CD4-positive, alpha-beta T cell treated with Interleukin-12 subunit alpha and Interleukin-12 subunit beta, for 1 hour (primary cell): ENCODE results near the gene RAB5B.

Experiments used
- DNase-seq: peaks from one replicate; pipeline ENCODE4 v3.0.0-alpha.2; 2020

The RAB5B gene, protein sequence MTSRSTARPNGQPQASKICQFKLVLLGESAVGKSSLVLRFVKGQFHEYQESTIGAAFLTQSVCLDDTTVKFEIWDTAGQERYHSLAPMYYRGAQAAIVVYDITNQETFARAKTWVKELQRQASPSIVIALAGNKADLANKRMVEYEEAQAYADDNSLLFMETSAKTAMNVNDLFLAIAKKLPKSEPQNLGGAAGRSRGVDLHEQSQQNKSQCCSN

DNA sequence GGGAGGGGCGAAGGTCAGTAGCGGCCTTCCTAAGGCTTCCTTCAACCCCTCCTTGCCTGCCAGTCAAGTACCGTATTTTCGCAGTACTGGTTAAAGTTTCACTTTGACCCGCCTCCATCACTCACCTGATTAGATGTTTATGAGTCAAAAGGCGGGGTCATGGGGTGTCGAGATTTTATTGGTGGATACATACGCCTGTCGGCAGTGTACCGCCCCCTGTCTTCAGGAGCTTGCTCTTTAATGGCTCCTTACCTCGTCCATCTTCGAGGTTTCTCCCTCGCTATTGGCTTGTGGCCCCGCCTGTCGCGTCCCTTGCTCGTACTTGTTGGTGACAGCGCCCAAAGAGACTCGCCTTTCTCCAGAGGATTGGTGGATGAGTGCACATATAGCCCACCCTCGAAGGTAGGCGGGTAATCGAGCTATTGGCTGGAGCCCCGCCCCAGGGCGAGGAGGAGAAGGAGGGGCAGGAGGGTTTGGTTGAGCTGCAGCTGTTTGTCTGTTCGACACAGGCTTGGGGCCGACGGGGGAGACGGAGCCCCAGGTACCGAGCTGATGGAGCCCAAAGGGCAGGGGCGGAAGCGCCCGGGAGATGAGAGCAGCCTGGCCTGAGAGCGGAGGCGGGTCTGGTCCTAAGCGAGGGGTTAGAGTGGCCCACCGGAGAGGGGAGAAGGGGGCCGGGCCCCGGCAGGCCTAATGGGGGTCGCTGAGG lies at the start of gene RAB5B:
RAB5B (plus strand) TSS at position 480 of the 709 bp plus-strand sequence. CDS start 12,883 bp downstream, outside the sequence.
- DNase-seq: peak; percentile 100

DNA sequence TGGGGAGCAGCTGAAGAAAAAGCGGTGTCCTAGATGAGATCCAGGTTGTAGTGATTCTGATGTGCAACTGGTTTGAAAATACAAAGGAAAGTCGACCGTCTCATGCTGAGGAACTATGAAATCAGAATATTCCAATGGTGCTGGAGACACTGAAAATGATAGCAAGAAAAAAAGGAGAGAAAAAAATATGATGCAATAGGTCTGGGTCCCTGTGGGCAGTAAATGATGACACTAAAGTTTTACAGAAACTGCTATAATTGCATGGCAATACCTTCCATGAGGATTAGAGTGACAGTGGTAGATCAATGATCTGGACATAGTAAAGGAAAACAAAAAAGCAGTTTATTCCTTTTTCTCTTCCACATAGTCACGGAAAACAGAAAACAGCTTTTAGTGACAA lies 48.5 kb upstream of the RAB5B start:
- no peak for DNase-seq

DNA sequence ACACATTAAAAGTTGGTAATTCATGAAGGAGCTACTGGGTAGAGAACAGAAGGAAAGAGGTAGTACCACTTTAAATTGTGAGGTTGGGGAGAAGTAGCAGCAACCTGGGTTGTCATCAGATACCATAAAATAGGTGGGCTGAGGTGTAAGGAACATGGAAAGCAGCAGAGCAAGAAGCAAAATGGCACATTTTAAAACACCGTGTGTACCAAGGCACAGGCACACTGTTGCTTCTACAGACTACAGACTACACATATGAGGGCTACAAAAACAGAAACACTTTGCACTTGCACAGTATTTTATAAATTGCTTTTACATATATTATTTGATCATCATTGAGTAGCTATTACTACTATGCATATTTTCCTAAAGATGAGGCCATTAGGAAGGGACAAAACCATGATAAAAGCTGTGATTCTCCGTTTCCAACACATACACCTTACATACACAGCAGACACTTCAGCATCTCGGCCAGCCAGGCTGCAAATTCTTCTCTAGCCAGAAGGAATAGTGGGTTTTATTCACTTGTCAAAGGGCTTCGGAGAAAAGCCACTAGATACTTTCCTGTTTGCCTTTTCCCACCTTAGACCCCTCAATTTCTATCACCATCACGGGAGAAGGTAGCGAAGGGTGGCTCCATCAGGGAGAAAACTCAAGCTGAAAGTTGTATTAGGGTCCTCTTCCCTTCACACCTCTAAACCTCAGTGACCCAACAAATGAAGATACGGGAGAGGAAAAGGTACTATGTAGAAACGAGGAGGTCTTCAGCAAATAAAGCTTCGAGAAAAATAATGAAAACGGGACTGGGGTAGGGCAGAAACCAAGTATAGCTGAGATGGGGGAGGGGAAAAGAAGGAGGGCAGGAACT lies 47.8 kb upstream of the RAB5B start:
- DNase-seq: no peak

DNA sequence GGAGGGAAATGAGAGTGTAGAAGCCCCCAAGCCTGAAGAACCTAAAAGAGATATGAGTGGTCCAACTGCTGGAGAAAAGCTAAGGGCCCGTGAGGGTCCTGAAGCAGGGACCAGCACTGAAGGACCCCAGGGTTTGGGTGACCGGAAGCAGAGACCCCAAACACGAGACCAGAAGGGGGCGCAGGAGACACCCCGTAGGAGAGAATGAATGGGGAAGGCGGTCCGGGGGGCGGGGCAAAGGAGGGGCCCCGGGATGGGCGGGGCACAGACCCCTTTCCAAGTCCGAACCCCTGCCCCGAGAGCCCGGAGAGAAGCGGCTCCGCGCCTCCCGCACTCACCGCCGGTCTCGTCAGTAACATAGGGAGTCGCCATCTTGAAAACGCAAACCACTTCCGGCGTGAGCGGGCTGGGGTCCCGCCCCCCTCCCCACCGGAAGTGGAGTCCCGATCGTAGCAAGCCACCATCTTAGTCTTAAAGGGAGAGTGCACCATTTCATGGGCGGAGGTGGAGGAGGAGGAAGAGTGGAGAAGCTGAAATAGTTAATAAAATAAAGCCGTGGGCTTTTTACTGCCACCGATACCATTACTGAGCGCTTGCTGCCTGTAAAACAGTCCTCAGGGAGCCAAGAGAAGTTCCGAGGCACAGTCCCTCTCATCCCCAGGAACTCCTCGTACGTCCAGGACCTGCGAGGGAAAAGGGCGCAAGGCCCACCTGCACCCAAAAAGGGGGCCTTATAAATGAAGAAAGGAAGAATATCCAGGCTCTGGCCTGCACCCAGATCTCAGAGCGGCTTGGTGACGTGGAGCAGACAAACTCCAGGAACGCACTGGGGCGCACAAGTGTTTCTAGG lies 46.9 kb upstream of the RAB5B start:
- DNase-seq: peak; percentile 93

DNA sequence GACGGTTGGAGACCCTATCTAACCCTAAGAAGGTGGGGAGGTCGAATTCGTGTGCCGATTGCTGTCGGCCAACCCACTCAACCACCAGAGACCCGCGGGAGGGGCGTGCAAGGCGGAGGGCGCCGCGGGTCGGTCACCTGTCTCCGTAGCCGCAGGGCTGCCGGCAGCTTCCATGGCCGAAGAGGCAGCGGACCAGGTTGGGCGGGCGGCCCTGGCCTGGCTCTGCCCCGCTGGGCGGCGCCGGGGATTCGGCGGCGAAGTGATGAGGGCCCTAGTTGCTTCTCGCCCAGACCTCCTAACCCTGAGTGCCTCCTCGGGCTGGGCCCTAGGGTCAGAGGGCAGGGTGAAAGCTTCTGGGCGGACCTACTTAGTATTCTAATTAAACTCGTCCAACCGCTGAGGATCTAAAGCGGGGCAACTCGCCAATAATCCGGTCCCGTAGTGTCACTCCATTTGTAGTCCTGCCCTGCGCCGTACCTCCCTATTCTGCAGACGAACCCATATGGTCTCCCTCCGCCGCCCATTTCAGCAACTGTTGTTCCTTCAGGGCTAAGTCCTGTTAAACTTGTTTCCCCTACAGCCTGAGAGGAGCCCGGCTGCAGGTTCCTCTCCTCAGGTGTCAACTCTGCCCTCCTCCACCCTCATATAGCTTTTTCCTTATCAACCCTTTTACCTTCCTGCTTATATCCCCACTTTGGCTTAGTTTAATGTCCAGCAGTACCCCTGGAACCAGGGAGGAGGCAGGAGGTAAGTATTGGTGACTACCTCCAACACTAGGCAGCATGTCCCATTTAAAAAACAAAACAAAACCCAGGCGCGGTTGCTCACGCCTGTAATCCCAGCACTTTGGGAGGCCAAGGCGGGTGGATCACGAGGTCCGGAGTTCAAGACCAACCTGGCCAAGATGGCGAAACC lies 46.0 kb upstream of the RAB5B start, which contains the start of gene PYM1:
PYM1 (minus strand) TSS at position 307 of the 915 bp plus-strand sequence; CDS start at position 174, 133 bp downstream.
- peak; percentile 78 for DNase-seq

DNA sequence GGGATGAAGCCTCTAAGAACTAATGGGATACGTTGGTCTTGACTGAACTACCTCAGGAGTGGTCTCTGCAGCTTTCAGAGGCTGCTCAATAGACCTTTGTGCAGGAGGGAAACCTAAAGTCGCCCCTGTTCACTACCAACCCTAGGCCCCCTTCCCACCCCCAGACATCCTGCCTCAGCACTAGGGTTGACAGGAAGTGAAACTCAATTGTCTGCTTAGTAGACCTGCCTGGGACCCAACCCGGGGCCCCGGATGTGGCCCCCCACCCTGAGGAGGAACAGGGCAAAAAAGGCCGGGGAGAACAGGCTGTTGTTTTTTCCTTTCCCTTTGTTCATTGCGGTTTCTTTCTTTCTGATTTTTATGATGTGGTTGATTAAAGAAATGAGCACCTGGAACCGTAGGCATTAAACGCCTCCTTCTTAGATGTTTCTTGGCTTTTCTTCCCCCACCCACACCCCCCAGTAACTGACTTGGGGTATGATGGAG lies 44.5 kb upstream of the RAB5B start:
- DNase-seq: peak; percentile 91

DNA sequence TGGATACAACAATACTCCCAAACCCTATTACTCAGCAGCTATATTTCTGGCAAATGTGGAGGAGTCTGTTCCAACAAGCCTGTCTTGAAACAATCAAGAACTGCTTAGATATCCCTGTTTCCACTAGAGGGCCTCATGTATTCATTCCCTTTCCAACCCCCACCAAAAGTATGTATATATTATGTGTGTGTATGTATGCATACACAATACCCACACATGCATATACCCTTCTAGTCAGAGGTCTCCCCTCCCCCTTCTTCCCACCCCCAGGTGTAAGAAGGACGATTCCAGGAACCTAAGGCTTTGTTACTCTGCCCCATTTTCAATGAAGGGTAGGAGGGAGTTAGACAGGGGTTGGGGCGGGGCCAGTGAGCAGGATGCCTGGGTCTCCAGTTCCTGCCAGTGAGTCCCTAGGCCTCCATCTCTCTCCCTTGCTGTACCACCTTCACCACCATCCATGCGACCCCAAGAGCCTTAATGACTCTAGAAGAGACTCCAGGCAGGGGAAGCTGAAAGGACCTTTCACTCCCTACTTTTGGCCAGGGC lies 43.0 kb upstream of the RAB5B start, which contains the start of gene DGKA:
DGKA (plus strand) TSS at position 392 of the 546 bp plus-strand sequence. CDS start 5,342 bp downstream, outside the sequence.
- peak; percentile 70 for DNase-seq

DNA sequence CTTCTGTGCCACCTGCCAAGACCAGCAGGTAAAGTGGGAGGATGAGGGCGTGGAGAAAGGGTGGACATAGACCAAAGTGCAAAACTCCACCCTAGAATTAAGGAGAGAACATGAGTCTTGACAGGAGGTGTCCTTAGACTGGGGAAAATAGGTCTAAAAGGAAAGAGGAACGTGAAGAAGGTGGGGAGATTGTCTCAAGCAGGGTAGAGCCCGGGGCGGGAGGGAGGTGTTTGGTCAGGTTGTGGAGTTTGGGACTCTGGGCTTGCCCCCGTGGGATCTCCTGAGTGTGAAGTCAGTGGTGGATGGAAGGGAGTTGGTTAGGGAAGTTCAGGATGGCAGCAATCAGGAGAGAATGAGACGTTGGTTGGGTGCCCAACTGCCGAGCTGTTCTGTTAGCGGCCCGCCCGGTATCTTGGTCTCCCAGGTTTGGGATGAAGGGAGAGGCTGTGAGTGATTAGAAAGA lies 42.5 kb upstream of the RAB5B start:
- DNase-seq: no peak

DNA sequence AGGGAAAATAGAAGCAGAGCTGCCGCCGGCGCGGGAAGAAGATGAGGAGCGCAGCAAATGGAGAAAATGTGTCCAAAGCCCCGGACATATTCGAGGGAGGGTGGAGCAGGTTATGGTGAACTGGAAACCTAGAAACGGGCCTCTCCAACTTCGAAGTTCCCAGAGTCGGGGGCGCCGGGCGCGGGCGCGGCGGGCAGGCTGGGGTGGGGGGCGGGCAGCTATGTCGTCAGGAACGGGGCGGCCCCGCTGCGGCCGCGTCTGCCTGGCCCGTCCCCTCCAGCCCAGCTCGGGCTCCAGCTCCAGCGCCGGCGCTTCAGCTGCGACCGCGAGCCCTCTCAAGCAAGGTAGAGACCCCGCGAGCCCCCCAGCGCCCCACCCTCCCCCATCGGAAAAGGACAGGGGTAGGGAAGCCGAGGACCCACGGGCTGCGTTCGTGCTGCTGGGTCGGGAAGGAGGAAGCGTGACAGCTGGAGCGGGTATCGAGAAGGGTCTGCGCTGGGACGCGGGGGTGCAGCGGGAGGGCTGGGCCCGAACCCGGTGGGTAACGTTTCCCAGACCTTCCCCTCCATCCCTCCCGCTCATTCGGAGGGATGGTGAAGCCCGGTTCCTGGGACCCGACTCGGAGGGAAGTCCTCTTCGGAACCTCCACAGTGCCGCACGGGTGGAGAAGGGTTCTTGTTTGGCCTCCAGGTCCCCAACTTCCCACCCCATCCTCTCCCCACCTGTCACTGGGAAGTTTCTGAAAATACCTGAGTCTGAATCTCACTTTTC lies 41.9 kb upstream of the RAB5B start:
- DNase-seq: peak; percentile 46

DNA sequence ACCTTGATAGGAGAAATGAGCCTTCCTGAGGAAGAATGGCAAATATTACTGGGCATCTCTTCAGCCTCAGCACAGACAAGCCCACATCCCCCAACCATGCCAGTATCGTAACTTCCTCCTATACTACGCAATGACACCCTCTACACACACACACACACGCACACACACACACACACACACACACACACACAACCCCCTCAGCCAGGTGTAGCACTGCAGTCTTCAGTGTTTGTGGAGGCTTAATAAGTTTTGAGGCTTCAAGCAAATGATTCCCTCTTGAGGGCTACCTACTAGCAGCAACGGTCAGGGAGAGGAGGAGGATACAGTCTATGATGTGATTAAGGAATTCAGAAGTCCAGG lies 41.3 kb upstream of the RAB5B start:
- DNase-seq: peak; percentile 74

DNA sequence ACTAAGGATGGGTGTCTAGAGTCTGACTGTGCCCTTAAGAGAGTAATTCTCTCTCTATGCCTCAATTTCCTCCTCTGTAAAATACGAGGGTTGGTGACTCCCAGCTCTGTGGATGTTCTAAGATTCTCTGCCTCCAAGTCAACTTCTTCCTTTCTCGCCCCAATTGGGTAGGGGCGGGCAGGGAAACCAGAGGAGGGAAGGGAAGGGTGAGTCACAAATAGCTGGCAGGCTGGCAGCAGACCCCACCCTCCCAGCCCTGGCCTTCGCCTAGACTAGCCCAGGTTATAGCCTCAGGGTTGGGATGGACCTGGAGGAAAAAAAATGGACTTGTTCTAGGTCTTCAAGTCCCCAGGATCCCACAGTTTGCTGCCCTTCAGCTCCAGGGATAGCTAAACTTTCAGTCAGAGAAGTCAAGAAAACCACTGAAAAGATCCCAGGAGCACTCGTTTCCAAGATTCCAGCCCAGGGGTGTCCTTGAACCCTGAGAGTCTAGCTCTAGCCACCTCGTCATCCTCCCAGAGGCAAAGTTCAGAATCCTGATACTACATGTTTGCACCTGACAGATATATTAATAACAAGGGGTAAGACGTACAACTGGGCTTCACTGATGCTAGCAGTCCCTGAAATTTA lies 40.6 kb upstream of the RAB5B start:
- DNase-seq: peak; percentile 23

DNA sequence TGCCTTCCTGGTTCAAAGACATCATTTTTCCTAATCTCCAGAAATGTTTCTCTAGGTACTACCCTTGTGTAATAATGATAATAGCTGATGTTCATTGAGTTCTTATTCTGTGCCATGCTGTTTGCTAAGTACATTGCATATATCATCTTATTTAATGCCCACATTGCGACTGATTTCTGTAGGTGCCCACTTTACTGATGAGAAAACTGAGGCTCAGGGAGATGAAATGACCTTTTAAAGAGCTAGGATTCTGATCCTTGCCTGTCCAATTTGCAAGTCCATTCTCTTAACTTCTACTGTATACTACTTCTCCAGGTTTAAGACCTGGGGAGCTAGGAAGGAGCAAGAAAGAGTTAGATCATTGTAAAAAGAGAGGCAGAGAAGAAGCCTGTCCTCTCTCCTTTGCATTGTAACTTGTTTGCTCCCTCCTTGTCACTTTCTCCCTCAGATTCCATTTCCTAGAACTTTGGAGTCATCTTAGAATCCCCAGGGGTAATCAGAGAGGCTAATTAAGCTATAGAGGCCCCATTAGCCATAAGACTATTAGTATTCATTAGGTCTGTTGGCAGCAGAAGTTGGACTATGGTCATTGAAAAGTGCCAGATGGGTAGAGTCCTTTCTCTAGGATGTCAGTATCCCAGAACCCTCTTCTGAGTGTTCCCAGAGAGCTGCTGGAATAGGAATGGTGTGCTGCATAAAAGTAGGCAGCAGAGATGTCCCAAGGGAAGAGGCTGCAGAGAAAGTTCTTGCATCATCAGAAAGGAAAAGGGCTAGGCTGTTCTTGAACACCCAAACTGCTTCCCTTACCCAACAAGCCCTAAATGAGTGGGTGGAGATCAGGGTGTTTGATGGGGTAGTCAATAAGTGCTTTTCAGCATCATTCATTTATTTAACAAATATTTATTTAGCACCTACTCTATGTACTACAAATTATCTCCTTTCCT lies 39.8 kb upstream of the RAB5B start:
- no peak for DNase-seq

DNA sequence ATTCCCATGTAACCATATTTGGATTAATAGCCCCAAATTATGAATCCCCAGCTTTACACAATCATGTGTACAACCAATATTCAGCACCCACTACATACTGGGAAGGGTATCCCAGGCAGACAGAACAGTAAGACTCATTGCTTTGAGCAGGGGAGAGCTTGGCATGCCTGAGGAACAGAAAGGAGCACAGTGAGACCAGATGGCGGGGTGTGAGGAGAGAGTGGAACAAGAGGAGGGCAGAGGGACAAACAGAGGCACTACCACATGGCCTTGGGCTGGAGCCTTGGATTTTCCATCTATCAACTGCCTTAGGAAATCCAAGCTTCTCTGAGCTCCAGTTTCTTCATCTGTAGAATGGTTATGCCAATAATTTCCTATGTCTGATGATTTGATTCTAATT lies 39.1 kb upstream of the RAB5B start:
- no peak for DNase-seq

DNA sequence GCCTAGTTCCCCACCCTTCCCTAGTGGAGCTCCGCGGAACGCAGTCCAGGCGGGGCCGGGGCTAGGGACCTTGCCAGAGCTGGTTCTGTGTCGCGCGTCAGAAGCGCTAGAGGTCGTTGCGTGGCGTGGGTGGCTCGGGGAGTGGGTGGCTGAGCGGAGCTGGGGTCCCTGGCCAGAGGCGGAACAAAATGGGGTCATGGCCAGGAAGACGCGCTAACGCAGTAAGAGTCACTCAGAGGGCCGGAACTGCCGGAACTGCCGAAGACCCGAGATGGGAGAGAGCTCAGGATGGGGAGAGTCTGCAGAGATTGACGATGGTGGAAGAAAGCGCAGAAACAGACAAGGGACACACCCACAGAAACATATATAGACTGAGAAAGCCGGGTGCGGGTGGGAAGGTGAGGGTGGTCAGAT lies 38.1 kb upstream of the RAB5B start:
- DNase-seq: peak; percentile 27

DNA sequence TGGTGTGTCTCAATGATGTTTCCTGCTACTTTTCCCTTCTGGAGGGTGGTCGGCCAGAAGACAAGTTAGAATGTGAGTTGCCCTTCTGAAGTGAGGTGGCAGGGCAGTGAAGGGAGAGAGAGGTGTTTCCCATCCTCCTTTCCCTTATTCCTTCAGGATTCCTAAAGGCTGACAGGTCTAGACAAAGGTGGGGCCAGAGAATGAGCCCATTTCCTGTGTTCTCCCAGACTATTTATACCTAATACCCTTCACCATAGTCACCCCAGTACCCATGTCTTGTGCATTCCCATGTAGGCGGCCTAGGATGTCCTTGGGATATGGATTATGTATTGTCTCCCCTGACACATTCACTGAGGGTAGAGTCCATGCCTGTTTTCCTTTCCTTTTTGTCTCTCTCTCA lies 35.9 kb upstream of the RAB5B start:
- DNase-seq: no peak

DNA sequence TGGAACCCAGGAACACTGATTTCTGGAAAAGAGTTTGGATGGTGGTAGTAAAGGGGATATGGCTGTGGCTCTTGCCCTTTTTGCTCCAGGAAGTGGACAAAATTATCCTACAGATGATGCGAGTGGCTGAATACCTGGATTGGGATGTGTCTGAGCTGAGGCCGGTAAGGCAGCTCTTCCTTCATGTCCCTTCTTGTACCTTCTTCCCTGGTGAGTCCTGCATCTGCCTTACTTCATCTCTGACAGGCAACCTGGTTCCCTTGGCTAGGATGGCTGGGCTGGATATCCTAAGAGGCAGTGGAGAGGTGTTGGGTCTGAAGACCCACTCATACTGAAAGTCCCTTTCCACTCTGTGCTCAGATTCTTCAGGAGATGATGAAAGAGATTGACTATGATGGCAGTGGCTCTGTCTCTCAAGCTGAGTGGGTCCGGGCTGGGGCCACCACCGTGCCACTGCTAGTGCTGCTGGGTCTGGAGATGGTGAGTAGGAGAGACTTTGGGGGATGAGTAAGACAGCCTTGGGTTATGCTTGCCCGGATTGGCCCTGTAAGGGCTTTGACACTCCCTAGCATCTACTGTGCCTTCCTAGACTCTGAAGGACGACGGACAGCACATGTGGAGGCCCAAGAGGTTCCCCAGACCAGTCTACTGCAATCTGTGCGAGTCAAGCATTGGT lies 34.9 kb upstream of the RAB5B start:
- DNase-seq: no peak

DNA sequence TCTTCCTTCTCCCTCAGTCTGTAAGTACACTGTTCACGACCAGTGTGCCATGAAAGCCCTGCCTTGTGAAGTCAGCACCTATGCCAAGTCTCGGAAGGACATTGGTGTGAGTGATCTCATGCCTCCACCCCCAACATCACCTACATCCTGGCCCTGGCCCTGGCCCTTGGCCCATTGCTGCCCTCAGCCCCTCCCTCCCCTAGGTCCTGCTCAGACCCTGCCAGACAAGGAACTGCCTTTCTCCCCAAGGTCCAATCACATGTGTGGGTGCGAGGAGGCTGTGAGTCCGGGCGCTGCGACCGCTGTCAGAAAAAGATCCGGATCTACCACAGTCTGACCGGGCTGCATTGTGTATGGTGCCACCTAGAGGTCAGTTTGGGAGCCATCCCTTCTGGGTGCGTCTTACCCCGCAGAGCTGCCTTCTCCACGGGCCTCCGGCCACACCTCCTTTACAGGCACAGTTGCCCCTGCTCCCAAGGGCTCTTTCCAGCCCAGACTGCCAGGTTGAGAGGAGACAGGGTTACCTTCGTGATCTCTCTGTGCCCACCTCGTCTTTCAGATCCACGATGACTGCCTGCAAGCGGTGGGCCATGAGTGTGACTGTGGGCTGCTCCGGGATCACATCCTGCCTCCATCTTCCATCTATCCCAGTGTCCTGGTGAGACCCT lies 33.7 kb upstream of the RAB5B start:
- DNase-seq: peak; percentile 90
